SIG-M5 treated with dmso at 0.1 percent for 504 hours (cell line): Measurements from ENCODE around the gene TSSK3.
"Not testable (repeated sequence)": the region's sequence is repeated elsewhere in the genome, so short reads cannot be mapped to it uniquely, and the experiment has no call there.

Source experiments
- DNase-seq: peaks from one replicate; lab custom pipeline; 2025; ENCODE audit not compliant: unreplicated experiment; lab: John Stamatoyannopoulos, UW

The TSSK3 gene

GRCh38 chr1:32396524-32396923 lies 34.2 kb downstream of the TSSK3 start:
- DNase-seq: not testable (repeated sequence)

- no peak for DNase-seq
Measured at GRCh38 chr1:32398401-32398800, 36.1 kb downstream of the TSSK3 start.

GRCh38 chr1:32399843-32400242 lies 37.5 kb downstream of the TSSK3 start:
- no peak for DNase-seq

- peak; percentile 14 for DNase-seq
Measured at GRCh38 chr1:32400876-32401631, 38.7 kb downstream of the TSSK3 start.

- DNase-seq: no peak
Measured at GRCh38 chr1:32404946-32405345, 42.6 kb downstream of the TSSK3 start.

- no peak for DNase-seq
Measured at GRCh38 chr1:32405672-32406467, 43.5 kb downstream of the TSSK3 start.

- no peak for DNase-seq
Measured at GRCh38 chr1:32406629-32407111, 44.3 kb downstream of the TSSK3 start.

- no peak for DNase-seq
Measured at GRCh38 chr1:32411261-32411660, 48.9 kb downstream of the TSSK3 start.

GRCh38 chr1:32413507-32414185 lies 51.3 kb downstream of the TSSK3 start:
- peak; percentile 76 for DNase-seq
